ENCODE results near the gene LRRN4CL.

LRRN4CL gene

GRCh38 chr11:62727165-62727871 lies 38.0 kb upstream of the LRRN4CL start, which contains the start of gene HNRNPUL2:
TSS of gene HNRNPUL2 (minus strand) at chr11:62727457. CDS start at chr11:62727156, 301 bp downstream.
- peak; percentile 41 for TF ChIP-seq CTCF (IDR thresholded peaks at IDR 0.05)
- peak within 1 kb of the TSS; percentile 98 for H3K27ac ChIP-seq
- peak within 1 kb of the TSS; percentile 82 to 100 for H3K4me3 ChIP-seq (ENCODE audit: low read depth in 1 of 2, low read length in 1 of 2)
- H3K27me3 ChIP-seq, result no peaks in the 10 kb centered on the region
- H3K4me1 ChIP-seq (ENCODE audit: control insufficient read depth in 1 of 2, insufficient read depth in 1 of 2, low read depth in 1 of 2, low read length in 1 of 2), result peaks cover 45 to 47% of the 10 kb centered on the region in 2 experiments
- no peaks in the 10 kb centered on the region for H3K9me3 ChIP-seq
- peaks cover 19% of the 10 kb centered on the region for H3K36me3 ChIP-seq

GRCh38 chr11:62726915-62727164 lies 37.5 kb upstream of the LRRN4CL start:
- Histone ChIP-seq H3K36me3 (peaks cover 24% of the 10 kb centered on the region), H3K4me3 (ENCODE audit: low read depth in 1 of 2, low read length in 1 of 2) (peak overlapping the region; percentile 82 to 100), H3K4me1 (ENCODE audit: control insufficient read depth in 1 of 2, insufficient read depth in 1 of 2, low read depth in 1 of 2, low read length in 1 of 2) (peaks cover 45 to 47% of the 10 kb centered on the region in 2 experiments), H3K27ac (peak overlapping the region; percentile 98), H3K9me3 (peaks cover 2% of the 10 kb centered on the region), H3K27me3 (no peaks in the 10 kb centered on the region)
- no peak for TF ChIP-seq CTCF (IDR thresholded peaks at IDR 0.05)

GRCh38 chr11:62726156-62726914 lies 37.0 kb upstream of the LRRN4CL start:
- Histone ChIP-seq H3K9me3 (peaks cover 5% of the 10 kb centered on the region), H3K27me3 (no peaks in the 10 kb centered on the region), H3K27ac (peak overlapping the region; percentile 98), H3K36me3 (peaks cover 29% of the 10 kb centered on the region), H3K4me1 (ENCODE audit: control insufficient read depth in 1 of 2, insufficient read depth in 1 of 2, low read depth in 1 of 2, low read length in 1 of 2) (peaks cover 45 to 47% of the 10 kb centered on the region in 2 experiments), H3K4me3 (ENCODE audit: low read depth in 1 of 2, low read length in 1 of 2) (peak overlapping the region; percentile 82 to 100)
- TF ChIP-seq CTCF (IDR thresholded peaks at IDR 0.05), result no peak

GRCh38 chr11:62725646-62726045 lies 36.3 kb upstream of the LRRN4CL start:
- H3K27me3 ChIP-seq, result no peaks in the 10 kb centered on the region
- peak overlapping the region; percentile 82 to 100 for H3K4me3 ChIP-seq (ENCODE audit: low read depth in 1 of 2, low read length in 1 of 2)
- no peak for TF ChIP-seq CTCF (IDR thresholded peaks at IDR 0.05)
- H3K9me3 ChIP-seq, result peaks cover 5% of the 10 kb centered on the region
- peak overlapping the region; percentile 98 for H3K27ac ChIP-seq
- H3K36me3 ChIP-seq, result peaks cover 36% of the 10 kb centered on the region
- peaks cover 45 to 47% of the 10 kb centered on the region in 2 experiments for H3K4me1 ChIP-seq (ENCODE audit: control insufficient read depth in 1 of 2, insufficient read depth in 1 of 2, low read depth in 1 of 2, low read length in 1 of 2)

- peaks cover 33 to 37% of the 10 kb centered on the region in 2 experiments for H3K4me1 ChIP-seq (ENCODE audit: control insufficient read depth in 1 of 2, insufficient read depth in 1 of 2, low read depth in 1 of 2, low read length in 1 of 2)
- peaks cover 5% of the 10 kb centered on the region for H3K9me3 ChIP-seq
- TF ChIP-seq CTCF (IDR thresholded peaks at IDR 0.05), result no peak
- no peak overlapping the region for H3K4me3 ChIP-seq (ENCODE audit: low read depth in 1 of 2, low read length in 1 of 2)
- no peaks in the 10 kb centered on the region for H3K27me3 ChIP-seq
- H3K27ac ChIP-seq, result peak overlapping the region; percentile 11
- peaks cover 51% of the 10 kb centered on the region for H3K36me3 ChIP-seq
These were observed 34.8 kb upstream of the LRRN4CL start for GRCh38 chr11:62724171-62724570.

All from neutrophil (primary cell).